Glutamatergic neuron (in vitro differentiated cells): ENCODE results near the gene ATIC. TPM values are rescaled to one million over a fixed set of nuclear protein-coding genes. Genes with fewer than 3 reads are reported as not detected.

Experiments used
- DNase-seq: peaks from one replicate; pipeline ENCODE4 v3.0.0; 2022
- H3K27ac Mint-ChIP-seq: one replicate; pipeline ENCODE4 v1.8.0; 2020; ENCODE audit warnings: mild to moderate bottlenecking, mixed read lengths, inconsistent platforms; ENCODE audit not compliant: unreplicated experiment
- H3K27me3 Mint-ChIP-seq: one replicate; pipeline ENCODE4 v1.8.0; 2020; ENCODE audit warnings: mild to moderate bottlenecking, moderate library complexity, mixed read lengths, inconsistent platforms; ENCODE audit not compliant: unreplicated experiment
- H3K36me3 Mint-ChIP-seq: one replicate; pipeline ENCODE4 v1.8.0; 2020; ENCODE audit warnings: mild to moderate bottlenecking, mixed read lengths, inconsistent platforms; ENCODE audit not compliant: unreplicated experiment
- H3K4me1 Mint-ChIP-seq: one replicate; pipeline ENCODE4 v1.8.0; 2020; ENCODE audit warnings: mild to moderate bottlenecking, low read depth, mixed read lengths, inconsistent platforms; ENCODE audit not compliant: unreplicated experiment
- H3K4me3 Mint-ChIP-seq: one replicate; pipeline ENCODE4 v1.8.0; 2020; ENCODE audit warnings: mild to moderate bottlenecking, mixed read lengths, inconsistent platforms; ENCODE audit not compliant: unreplicated experiment
- H3K9me3 Mint-ChIP-seq: one replicate; pipeline ENCODE4 v1.8.0; 2020; ENCODE audit warnings: mild to moderate bottlenecking, moderate library complexity, mixed read lengths, inconsistent platforms; ENCODE audit not compliant: unreplicated experiment
- CTCF ChIP-seq: fragments of 200-600 bp; sonication (generic); IDR thresholded peaks from one replicate; pipeline ENCODE4 v1.5.0; 2021; ENCODE audit not compliant: partially characterized antibody, unreplicated experiment
- total RNA-seq: library from RNA; stranded (reverse); fragmentation: NEBNext Ultra II Directional; extraction: Animal tissue kit (Norgen Biotek cat#: 25700); gene quantifications from one replicate; pipeline ENCODE4 v1.2.1, GENCODE V29; 2021; ENCODE audit not compliant: unreplicated experiment

Gene ATIC
- total RNA-seq, 1 donor from 2014 or later: 51.5 TPM

- H3K9me3 Mint-ChIP-seq: peaks cover 3% of the 10 kb centered on the region
- no peak overlapping the region for H3K4me3 Mint-ChIP-seq
- TF ChIP-seq CTCF: peak; percentile 88
- peak; percentile 56 for DNase-seq
- peaks cover 4% of the 10 kb centered on the region for H3K4me1 Mint-ChIP-seq
- H3K27me3 Mint-ChIP-seq: peaks cover 3% of the 10 kb centered on the region
- peaks cover 5% of the 10 kb centered on the region for H3K36me3 Mint-ChIP-seq
- no peak overlapping the region for H3K27ac Mint-ChIP-seq
Observed at GRCh38 chr2:215269397-215270117, 42.3 kb upstream of the ATIC start.

GRCh38 chr2:215270118-215270451 is 41.8 kb upstream of the ATIC start:
- Mint-ChIP-seq H3K4me1 (peaks cover 4% of the 10 kb centered on the region), H3K27me3 (peaks cover 6% of the 10 kb centered on the region), H3K9me3 (peaks cover 3% of the 10 kb centered on the region), H3K4me3 (no peak overlapping the region), H3K36me3 (peaks cover 5% of the 10 kb centered on the region), H3K27ac (no peak overlapping the region)
- DNase-seq: no peak
- peak; percentile 57 for TF ChIP-seq CTCF

GRCh38 chr2:215271446-215271845 is 40.4 kb upstream of the ATIC start:
- DNase-seq: no peak

GRCh38 chr2:215272918-215273317 is 38.9 kb upstream of the ATIC start:
- Mint-ChIP-seq H3K36me3 (peaks cover under 1% of the 10 kb centered on the region), H3K4me1 (peaks cover 8% of the 10 kb centered on the region), H3K27ac (no peak overlapping the region), H3K4me3 (no peak overlapping the region), H3K9me3 (no peaks in the 10 kb centered on the region), H3K27me3 (peaks cover 6% of the 10 kb centered on the region)
- TF ChIP-seq CTCF: no peak
- no peak for DNase-seq

More at GRCh38 chr2:215271446-215271845, 40.4 kb upstream of the ATIC start:
- no peak overlapping the region for H3K4me3 Mint-ChIP-seq
- no peak overlapping the region for H3K27ac Mint-ChIP-seq
- no peak for TF ChIP-seq CTCF
- peaks cover 6% of the 10 kb centered on the region for H3K4me1 Mint-ChIP-seq
- H3K9me3 Mint-ChIP-seq: peaks cover 3% of the 10 kb centered on the region
- peaks cover 6% of the 10 kb centered on the region for H3K27me3 Mint-ChIP-seq
- H3K36me3 Mint-ChIP-seq: peaks cover 5% of the 10 kb centered on the region

GRCh38 chr2:215274829-215275228 is 37.0 kb upstream of the ATIC start:
- Mint-ChIP-seq H3K9me3 (no peaks in the 10 kb centered on the region), H3K36me3 (no peaks in the 10 kb centered on the region), H3K4me3 (no peak overlapping the region), H3K27ac (no peak overlapping the region), H3K4me1 (peaks cover 8% of the 10 kb centered on the region), H3K27me3 (peaks cover 3% of the 10 kb centered on the region)
- DNase-seq: no peak
- no peak for TF ChIP-seq CTCF
